Heart left ventricle (tissue), 13 donors: ENCODE results near the gene CLEC16A.

Experiments used
- POLR2A ChIP-seq, 2 donors: fragments of 450-650 bp; IDR thresholded peaks; one replicate each; pipeline ENCODE4 v1.6.1; 2017; ENCODE audit warnings: antibody characterized with exemption in 2 of 2, mild to moderate bottlenecking in 2 of 2, moderate library complexity in 2 of 2
- TF ChIP-seq, protein P1 (sequence below), 12 donors: fragments of 200-600 bp; sonication (generic) in 4 of 12; IDR thresholded peaks; one replicate each; pipeline versions ENCODE4 v1.5.0 to v1.8.0; 2018 to 2022; ENCODE audit warnings: antibody characterized with exemption in 12 of 12, mild to moderate bottlenecking in 5 of 12
- donor health status: ischemic (EF 13 %, LVEDD 7.1; RV severe dilation, severe dysfunction).
- donor health status: DM: no; HTN: yes; CAD: no.
- donor health status: DM: no; HTN: no; CAD: no.
- donor health status: ischemic (EF 25% LVEDD 6.9; RV normal size, moderate dysfunction).
- donor health status: ischemic (EF 25% LVEDD 5.7; RV mildly dilated, moderate dysfunction).
- donor health status: ischemic (EF 35%, LVEDD 5.7; RV mildly dilated, moderate dysfunction).
- donor health status: nonischemic (EF 11% LVEDD 7.7; RV severe dilation, severe dysfunction).
- donor health status: DM: yes; HTN: yes; CAD: no.
- donor health status: PGD.
- donor health status: ischemic (EF 29% LVEDD 5.4; RV normal size, mild dysfunction).
- donor health status: nonischemic (EF 23%, LVEDD 6.1; RV moderate dilation, normal function).

GRCh38 chr16:11218604-11218962 is 274.2 kb downstream of the CLEC16A start:
- TF ChIP-seq POLR2A (IDR thresholded peaks at IDR 0.05), result no peak
- TF ChIP-seq, protein P1, sequence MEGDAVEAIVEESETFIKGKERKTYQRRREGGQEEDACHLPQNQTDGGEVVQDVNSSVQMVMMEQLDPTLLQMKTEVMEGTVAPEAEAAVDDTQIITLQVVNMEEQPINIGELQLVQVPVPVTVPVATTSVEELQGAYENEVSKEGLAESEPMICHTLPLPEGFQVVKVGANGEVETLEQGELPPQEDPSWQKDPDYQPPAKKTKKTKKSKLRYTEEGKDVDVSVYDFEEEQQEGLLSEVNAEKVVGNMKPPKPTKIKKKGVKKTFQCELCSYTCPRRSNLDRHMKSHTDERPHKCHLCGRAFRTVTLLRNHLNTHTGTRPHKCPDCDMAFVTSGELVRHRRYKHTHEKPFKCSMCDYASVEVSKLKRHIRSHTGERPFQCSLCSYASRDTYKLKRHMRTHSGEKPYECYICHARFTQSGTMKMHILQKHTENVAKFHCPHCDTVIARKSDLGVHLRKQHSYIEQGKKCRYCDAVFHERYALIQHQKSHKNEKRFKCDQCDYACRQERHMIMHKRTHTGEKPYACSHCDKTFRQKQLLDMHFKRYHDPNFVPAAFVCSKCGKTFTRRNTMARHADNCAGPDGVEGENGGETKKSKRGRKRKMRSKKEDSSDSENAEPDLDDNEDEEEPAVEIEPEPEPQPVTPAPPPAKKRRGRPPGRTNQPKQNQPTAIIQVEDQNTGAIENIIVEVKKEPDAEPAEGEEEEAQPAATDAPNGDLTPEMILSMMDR (IDR thresholded peaks at IDR 0.05), result peak in 10 of 12 donors; percentile 7 to 55 (median 29)
